H1 (cell line): ENCODE measurements around the gene ABL1.
"Not testable (repeated sequence)": the region's sequence is repeated elsewhere in the genome, so short reads cannot be mapped to it uniquely, and the experiment has no call there.

Experiments
- CBX8 ChIP-seq: fragments of 300-800, 300-1000 bp; sonication (generic); IDR thresholded peaks from 2 replicates; pipeline ENCODE4 v1.7.1; 2016; ENCODE audit warnings: low read depth, low read length, borderline replicate concordance
- CHD2 ChIP-seq: IDR thresholded peaks from 2 replicates; pipeline ENCODE4 v1.6.1; 2012; ENCODE audit warnings: low read length, improper control_type of control experiment
- CTCF ChIP-seq, 3 experiments: IDR thresholded peaks; 1 replicate in 2 of 3; 2 replicates in 1 of 3; pipeline versions ENCODE4 v1.5.1 to v1.6.1; 2011; ENCODE audit warnings: low read length in 3 of 3, mild to moderate bottlenecking in 3 of 3, inconsistent platforms in 2 of 3, low read depth in 1 of 3, moderate library complexity in 1 of 3; ENCODE audit not compliant: insufficient read depth in 1 of 3; ENCODE audit errors: control extremely low read depth in 1 of 3
- EP300 ChIP-seq, 2 experiments: IDR thresholded peaks; 1 replicate in 1 of 2; 2 replicates in 1 of 2; pipeline ENCODE4 v1.6.1; 2011 to 2012; ENCODE audit warnings: low read depth in 2 of 2, low read length in 2 of 2, mild to moderate bottlenecking in 2 of 2, borderline replicate concordance in 1 of 2, inconsistent platforms in 1 of 2, moderate library complexity in 1 of 2
- EZH2 ChIP-seq: fragments of 200-600 bp; sonication (generic); IDR thresholded peaks from 2 replicates; pipeline ENCODE4 v1.7.1; 2012; ENCODE audit warnings: low read depth, mild to moderate bottlenecking, moderate library complexity, low read length, inconsistent platforms; ENCODE audit not compliant: severe bottlenecking
- NANOG ChIP-seq: IDR thresholded peaks from 2 replicates; pipeline ENCODE4 v1.6.1; 2011; ENCODE audit warnings: low read length, low read depth, mild to moderate bottlenecking, inconsistent platforms; ENCODE audit not compliant: insufficient read depth, poor library complexity, severe bottlenecking
- RAD21 ChIP-seq, 2 experiments: IDR thresholded peaks in 1 of 2; conservative IDR thresholded peaks in 1 of 2; 2 replicates each; pipeline ENCODE4 v1.6.1; 2011; ENCODE audit warnings: low read depth in 2 of 2, low read length in 2 of 2, improper control_type of control experiment in 1 of 2, inconsistent platforms in 1 of 2, mild to moderate bottlenecking in 1 of 2, moderate library complexity in 1 of 2
- RXRA ChIP-seq: IDR thresholded peaks from 2 replicates; pipeline ENCODE4 v1.6.1; 2011; ENCODE audit warnings: low read depth, mild to moderate bottlenecking, low read length, moderate library complexity; ENCODE audit not compliant: insufficient read depth
- SIX5 ChIP-seq: IDR thresholded peaks from 2 replicates; pipeline ENCODE4 v1.6.1; 2011; ENCODE audit warnings: mild to moderate bottlenecking, low read depth, low read length
- TF ChIP-seq, protein P1 (sequence below): IDR thresholded peaks from 2 replicates; pipeline ENCODE4 v1.6.1; 2011; ENCODE audit warnings: low read length, improper control_type of control experiment

- not testable (repeated sequence) for TF ChIP-seq SIX5; EZH2; RXRA; RAD21 (IDR thresholded peaks at IDR 0.05 in 1 of 2, conservative IDR thresholded peaks at IDR 0.05 in 1 of 2; ENCODE audit: low read depth in 2 of 2, low read length in 2 of 2); NANOG; CBX8; CHD2; CTCF (IDR thresholded peaks at IDR 0.05; ENCODE audit: control extremely low read depth in 1 of 3, insufficient read depth in 1 of 3, low read depth in 1 of 3, low read length in 3 of 3); EP300 (IDR thresholded peaks at IDR 0.05; ENCODE audit: borderline replicate concordance in 1 of 2, low read depth in 2 of 2, low read length in 2 of 2)
- TF ChIP-seq, protein P1, sequence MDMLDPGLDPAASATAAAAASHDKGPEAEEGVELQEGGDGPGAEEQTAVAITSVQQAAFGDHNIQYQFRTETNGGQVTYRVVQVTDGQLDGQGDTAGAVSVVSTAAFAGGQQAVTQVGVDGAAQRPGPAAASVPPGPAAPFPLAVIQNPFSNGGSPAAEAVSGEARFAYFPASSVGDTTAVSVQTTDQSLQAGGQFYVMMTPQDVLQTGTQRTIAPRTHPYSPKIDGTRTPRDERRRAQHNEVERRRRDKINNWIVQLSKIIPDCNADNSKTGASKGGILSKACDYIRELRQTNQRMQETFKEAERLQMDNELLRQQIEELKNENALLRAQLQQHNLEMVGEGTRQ, result not testable (repeated sequence)
These were observed 41.0 kb upstream of the ABL1 start for GRCh38 chr9:130794021-130794420.
